ENCODE results near the gene KRTAP5-1.

The KRTAP5-1 gene

DNA sequence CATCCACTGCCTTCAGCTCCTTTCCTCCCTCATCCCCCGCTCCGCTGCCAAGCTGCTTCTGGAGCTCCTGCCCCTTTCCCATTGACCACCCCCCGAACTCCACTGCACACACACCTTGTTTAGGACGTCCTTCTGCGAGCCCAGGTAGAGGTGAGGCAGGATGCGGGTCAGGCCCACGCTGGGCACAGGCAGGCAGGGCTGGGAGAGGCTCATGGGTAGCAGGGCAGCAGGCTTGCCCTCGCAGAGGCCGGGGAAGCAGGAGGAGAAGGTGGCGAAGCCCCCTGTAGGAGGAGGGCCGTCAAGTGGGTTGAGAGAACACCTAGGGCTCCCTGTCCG, 26.3 kb downstream of the KRTAP5-1 start:
- DNase-seq (ENCODE audit: low read depth) = no peak

GRCh38 chr11:1557904-1558774, 26.9 kb downstream of the KRTAP5-1 start:
- no peak overlapping the region for H3K4me3 ChIP-seq (ENCODE audit: low read depth, low read length)
- TF ChIP-seq MYC (IDR thresholded peaks at IDR 0.05; ENCODE audit: low read depth, low read length) = no peak
- no peak for TF ChIP-seq POLR2A (IDR thresholded peaks at IDR 0.05; ENCODE audit: extremely low read depth, insufficient read length)
- no peak for TF ChIP-seq CTCF (IDR thresholded peaks at IDR 0.05; ENCODE audit: low read depth, low read length)
- TF ChIP-seq, protein P1, sequence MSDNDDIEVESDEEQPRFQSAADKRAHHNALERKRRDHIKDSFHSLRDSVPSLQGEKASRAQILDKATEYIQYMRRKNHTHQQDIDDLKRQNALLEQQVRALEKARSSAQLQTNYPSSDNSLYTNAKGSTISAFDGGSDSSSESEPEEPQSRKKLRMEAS (IDR thresholded peaks at IDR 0.05; ENCODE audit: low read depth, low read length) = no peak
- DNase-seq (ENCODE audit: low read depth) = no peak

More for the DNA sequence above, 26.3 kb downstream of the KRTAP5-1 start:
- no peak overlapping the region for H3K4me3 ChIP-seq (ENCODE audit: low read depth, low read length)
- no peak for TF ChIP-seq CTCF (IDR thresholded peaks at IDR 0.05; ENCODE audit: low read depth, low read length)
- no peak for TF ChIP-seq POLR2A (IDR thresholded peaks at IDR 0.05; ENCODE audit: extremely low read depth, insufficient read length)
- TF ChIP-seq, protein P1 (IDR thresholded peaks at IDR 0.05; ENCODE audit: low read depth, low read length) = no peak
- no peak for TF ChIP-seq MYC (IDR thresholded peaks at IDR 0.05; ENCODE audit: low read depth, low read length)

- no peak overlapping the region for H3K4me3 ChIP-seq (ENCODE audit: low read depth, low read length)
- TF ChIP-seq POLR2A (IDR thresholded peaks at IDR 0.05; ENCODE audit: extremely low read depth, insufficient read length) (no peak), CTCF (IDR thresholded peaks at IDR 0.05; ENCODE audit: low read depth, low read length) (no peak), MYC (IDR thresholded peaks at IDR 0.05; ENCODE audit: low read depth, low read length) (no peak)
- TF ChIP-seq, protein P1 (IDR thresholded peaks at IDR 0.05; ENCODE audit: low read depth, low read length) = no peak
- DNase-seq (ENCODE audit: low read depth) = no peak
Measured at GRCh38 chr11:1557051-1557884, 27.8 kb downstream of the KRTAP5-1 start.

GRCh38 chr11:1556278-1556902, 28.7 kb downstream of the KRTAP5-1 start:
- no peak for DNase-seq (ENCODE audit: low read depth)
- TF ChIP-seq, protein P1 (IDR thresholded peaks at IDR 0.05; ENCODE audit: low read depth, low read length) = no peak
- TF ChIP-seq POLR2A (IDR thresholded peaks at IDR 0.05; ENCODE audit: extremely low read depth, insufficient read length) (no peak), CTCF (IDR thresholded peaks at IDR 0.05; ENCODE audit: low read depth, low read length) (no peak), MYC (IDR thresholded peaks at IDR 0.05; ENCODE audit: low read depth, low read length) (no peak)
- no peak overlapping the region for H3K4me3 ChIP-seq (ENCODE audit: low read depth, low read length)

GRCh38 chr11:1555713-1556153, 29.4 kb downstream of the KRTAP5-1 start:
- no peak for TF ChIP-seq CTCF (IDR thresholded peaks at IDR 0.05; ENCODE audit: low read depth, low read length)
- TF ChIP-seq MYC (IDR thresholded peaks at IDR 0.05; ENCODE audit: low read depth, low read length) = no peak
- no peak for TF ChIP-seq POLR2A (IDR thresholded peaks at IDR 0.05; ENCODE audit: extremely low read depth, insufficient read length)
- TF ChIP-seq, protein P1 (IDR thresholded peaks at IDR 0.05; ENCODE audit: low read depth, low read length) = no peak
- no peak overlapping the region for H3K4me3 ChIP-seq (ENCODE audit: low read depth, low read length)
- DNase-seq (ENCODE audit: low read depth) = no peak

All from NB4 (cell line).